Colonic mucosa (tissue), 4 donors: Measurements from ENCODE around the gene NOP56. TPM values are rescaled to one million over a fixed set of nuclear protein-coding genes. Genes with fewer than 3 reads are reported as not detected.

Source experiments
- DNase-seq: peaks from one replicate; pipeline ENCODE4 v3.0.0-alpha.2; 2020
- H3K27ac ChIP-seq: fragments of 200-600 bp; one replicate; pipeline ENCODE4 v1.8.0; 2021
- H3K27me3 ChIP-seq: fragments of 200-600 bp; one replicate; pipeline ENCODE4 v1.8.0; 2021
- H3K36me3 ChIP-seq: fragments of 200-600 bp; one replicate; pipeline ENCODE4 v1.8.0; 2021
- H3K4me1 ChIP-seq: fragments of 200-600 bp; one replicate; pipeline ENCODE4 v1.8.0; 2021; ENCODE audit warnings: mild to moderate bottlenecking
- H3K4me3 ChIP-seq: fragments of 200-600 bp; one replicate; pipeline ENCODE4 v1.8.0; 2021
- H3K9ac ChIP-seq, 2 donors: one replicate each; pipeline ENCODE4 v1.7.0; 2013; ENCODE audit warnings: control low read depth in 2 of 2, low read depth in 2 of 2, low read length in 2 of 2
- H3K9me3 ChIP-seq: fragments of 200-600 bp; one replicate; pipeline ENCODE4 v1.8.0; 2021
- CTCF ChIP-seq: fragments of 200-600 bp; IDR thresholded peaks from one replicate; pipeline ENCODE4 v1.8.0; 2022; ENCODE audit warnings: antibody characterized with exemption, mild to moderate bottlenecking
- intact Hi-C: fragments of 100-400 bp; cut with DNase I; formaldehyde crosslinking; loops from one replicate; pipeline ENCODE4 v1.14.1; 2022
- total RNA-seq, 2 donors: library from RNA; stranded (reverse); fragmentation: NEBNext Ultra II Directional in 1 of 2; extraction: Animal tissue kit (Norgen Biotek cat#: 25700) in 1 of 2; gene quantifications; one replicate each; pipeline ENCODE4 v1.2.1, GENCODE V29; 2021
- donor health status: healthy.
- donor health status: DM: no; HTN: no; CAD: no.
- donor health status: DM: no; HTN: no; CAD: no.

Gene NOP56
- total RNA-seq, 2 donors from 2014 or later, result 66.3 to 186 TPM

DNA sequence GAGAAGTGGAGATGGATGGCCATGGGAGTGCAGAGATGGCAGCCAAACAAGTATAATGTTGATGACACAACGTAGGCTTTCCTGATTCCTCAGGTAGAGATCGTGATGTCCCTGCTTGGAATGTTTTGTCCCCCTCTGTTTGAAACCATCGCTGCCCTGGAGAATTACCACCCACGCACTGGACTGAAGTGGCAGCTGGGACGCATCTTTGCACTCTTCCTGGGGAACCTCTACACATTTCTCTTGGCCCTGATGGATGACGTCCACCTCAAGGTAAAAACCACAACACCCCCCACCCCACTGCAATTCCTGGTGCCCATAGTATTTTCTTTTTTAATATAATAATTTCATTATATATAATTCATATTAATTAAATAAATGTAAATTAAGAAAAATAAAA is 42.1 kb upstream of the NOP56 start:
- Histone ChIP-seq H3K36me3 (no peaks in the 10 kb centered on the region), H3K27ac (no peak overlapping the region), H3K4me3 (no peak overlapping the region), H3K9me3 (no peaks in the 10 kb centered on the region), H3K27me3 (no peaks in the 10 kb centered on the region), H3K4me1 (no peaks in the 10 kb centered on the region), H3K9ac (no peak overlapping the region)
- TF ChIP-seq CTCF, result no peak
- intact Hi-C loops, result no loop called here
- no peak for DNase-seq

GRCh38 chr20:2610941-2611720 is 41.3 kb upstream of the NOP56 start:
- Histone ChIP-seq H3K27me3 (no peaks in the 10 kb centered on the region), H3K9me3 (no peaks in the 10 kb centered on the region), H3K36me3 (no peaks in the 10 kb centered on the region), H3K4me3 (no peak overlapping the region), H3K9ac (no peak overlapping the region), H3K4me1 (no peaks in the 10 kb centered on the region), H3K27ac (no peak overlapping the region)
- TF ChIP-seq CTCF, result no peak
- intact Hi-C loops, result no loop called here
- DNase-seq, result no peak

GRCh38 chr20:2612073-2612472 is 40.4 kb upstream of the NOP56 start:
- Histone ChIP-seq H3K27me3 (no peaks in the 10 kb centered on the region), H3K9ac (no peak overlapping the region), H3K4me3 (no peak overlapping the region), H3K36me3 (no peaks in the 10 kb centered on the region), H3K9me3 (no peaks in the 10 kb centered on the region), H3K4me1 (no peaks in the 10 kb centered on the region), H3K27ac (no peak overlapping the region)
- DNase-seq, result no peak
- no peak for TF ChIP-seq CTCF
- intact Hi-C loops, result no loop called here

GRCh38 chr20:2616634-2617033 is 35.8 kb upstream of the NOP56 start:
- H3K4me3 ChIP-seq, result no peak overlapping the region
- intact Hi-C loops, result no loop called here
- H3K9me3 ChIP-seq, result no peaks in the 10 kb centered on the region
- no peaks in the 10 kb centered on the region for H3K36me3 ChIP-seq
- no peak overlapping the region for H3K9ac ChIP-seq
- no peak for DNase-seq
- H3K27ac ChIP-seq, result no peak overlapping the region
- TF ChIP-seq CTCF, result no peak
- no peaks in the 10 kb centered on the region for H3K27me3 ChIP-seq
- H3K4me1 ChIP-seq, result no peaks in the 10 kb centered on the region

DNA sequence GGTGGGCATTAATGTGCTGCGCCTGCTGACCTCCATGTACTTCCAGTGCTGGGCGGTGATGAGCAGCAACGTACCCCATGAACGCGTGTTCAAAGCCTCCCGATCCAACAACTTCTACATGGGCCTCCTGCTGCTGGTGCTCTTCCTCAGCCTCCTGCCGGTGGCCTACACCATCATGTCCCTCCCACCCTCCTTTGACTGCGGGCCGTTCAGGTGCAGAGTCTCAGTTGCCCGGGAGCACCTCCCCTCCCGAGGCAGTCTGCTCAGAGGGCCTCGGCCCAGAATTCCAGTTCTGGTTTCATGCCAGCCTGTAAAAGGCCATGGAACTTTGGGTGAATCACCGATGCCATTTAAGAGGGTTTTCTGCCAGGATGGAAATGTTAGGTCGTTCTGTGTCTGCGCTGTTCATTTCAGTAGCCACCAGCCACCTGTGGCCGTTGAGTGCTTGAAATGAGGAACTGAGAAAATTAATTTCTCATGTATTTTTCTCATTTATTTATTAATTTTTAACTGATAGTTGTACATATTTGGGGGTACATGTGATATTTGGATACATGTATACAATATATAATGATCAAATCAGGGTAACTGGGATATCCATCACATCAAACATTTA is 35.2 kb upstream of the NOP56 start:
- no peak for DNase-seq
- intact Hi-C loops, result no loop called here
- no peak overlapping the region for H3K9ac ChIP-seq
- no peak overlapping the region for H3K27ac ChIP-seq
- no peaks in the 10 kb centered on the region for H3K9me3 ChIP-seq
- H3K36me3 ChIP-seq, result no peaks in the 10 kb centered on the region
- H3K4me3 ChIP-seq, result no peak overlapping the region
- no peaks in the 10 kb centered on the region for H3K4me1 ChIP-seq
- no peaks in the 10 kb centered on the region for H3K27me3 ChIP-seq
- TF ChIP-seq CTCF, result no peak
